Activated naive CD8-positive, alpha-beta T cell treated with anti-CD3 and anti-CD28 coated beads for 36 hours (primary cell): ENCODE data around the gene RBCK1. TPM values are rescaled to one million over a fixed set of nuclear protein-coding genes. Genes with fewer than 3 reads are reported as not detected.

Experiments
- DNase-seq: peaks from one replicate; pipeline ENCODE4 v3.0.0; 2021
- H3K27ac Mint-ChIP-seq: one replicate; pipeline ENCODE4 v1.8.0; 2022; ENCODE audit warnings: mild to moderate bottlenecking, moderate library complexity, mixed read lengths
- H3K27me3 Mint-ChIP-seq: one replicate; pipeline ENCODE4 v1.8.0; 2022; ENCODE audit warnings: mild to moderate bottlenecking, mixed read lengths
- H3K36me3 Mint-ChIP-seq: one replicate; pipeline ENCODE4 v1.8.0; 2021; ENCODE audit warnings: mild to moderate bottlenecking, mixed read lengths
- H3K4me1 Mint-ChIP-seq: one replicate; pipeline ENCODE4 v1.8.0; 2021; ENCODE audit warnings: mixed read lengths
- H3K4me3 Mint-ChIP-seq: one replicate; pipeline ENCODE4 v1.8.0; 2022; ENCODE audit warnings: mild to moderate bottlenecking, moderate library complexity, mixed read lengths
- H3K9me3 Mint-ChIP-seq: one replicate; pipeline ENCODE4 v1.8.0; 2022; ENCODE audit warnings: mixed read lengths
- total RNA-seq, 2 experiments: library from RNA; stranded (reverse); gene quantifications; one replicate each; pipeline ENCODE4 v1.2.3, GENCODE V29; 2021

Gene RBCK1
- total RNA-seq, 2 experiments from 2014 or later: 113 to 115 TPM

DNA sequence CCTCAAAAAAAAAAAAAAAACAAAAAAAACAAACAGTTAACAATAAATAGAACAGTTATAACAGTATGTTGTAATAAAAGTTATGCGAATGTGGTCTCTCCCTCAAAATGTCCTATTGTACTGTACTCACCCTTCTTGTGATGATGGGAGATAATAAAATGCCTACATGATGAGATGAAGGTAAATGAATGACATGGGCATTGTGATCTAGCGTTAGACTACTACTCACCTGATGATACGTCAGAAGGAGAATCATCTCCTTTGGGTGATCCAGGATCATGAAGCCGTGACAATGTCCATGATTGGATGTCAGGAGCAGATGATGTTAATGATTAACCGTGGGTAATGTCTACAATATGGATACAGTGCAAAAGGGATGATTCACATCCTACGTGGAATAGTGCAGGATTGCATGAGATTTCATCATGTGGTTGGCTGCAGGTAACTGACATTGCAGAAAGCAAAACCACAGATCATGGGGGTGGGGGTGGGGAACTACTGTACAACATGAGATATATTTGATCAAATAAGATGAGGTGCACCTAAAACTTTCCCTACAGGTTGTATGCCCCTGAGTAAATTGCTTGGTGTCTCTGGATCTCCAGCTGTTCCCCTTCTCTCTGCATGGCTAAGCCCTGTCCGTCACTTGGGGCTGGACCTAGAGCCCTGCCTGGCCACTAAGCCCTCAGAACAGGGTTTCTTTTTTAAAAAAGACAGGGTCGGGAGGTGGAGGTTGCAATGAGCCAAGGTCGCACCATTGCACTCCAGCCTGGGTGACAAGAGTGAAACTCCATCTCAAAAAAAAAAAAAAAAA, 6.2 kb upstream of the RBCK1 start:
- DNase-seq: no peak
- H3K27me3 Mint-ChIP-seq: no peaks in the 10 kb centered on the region
- peak overlapping the region; percentile 11 for H3K4me3 Mint-ChIP-seq
- no peaks in the 10 kb centered on the region for H3K9me3 Mint-ChIP-seq
- peak overlapping the region; percentile 74 for H3K27ac Mint-ChIP-seq
- H3K36me3 Mint-ChIP-seq: peaks cover 11% of the 10 kb centered on the region
- peaks cover 18% of the 10 kb centered on the region for H3K4me1 Mint-ChIP-seq

DNA sequence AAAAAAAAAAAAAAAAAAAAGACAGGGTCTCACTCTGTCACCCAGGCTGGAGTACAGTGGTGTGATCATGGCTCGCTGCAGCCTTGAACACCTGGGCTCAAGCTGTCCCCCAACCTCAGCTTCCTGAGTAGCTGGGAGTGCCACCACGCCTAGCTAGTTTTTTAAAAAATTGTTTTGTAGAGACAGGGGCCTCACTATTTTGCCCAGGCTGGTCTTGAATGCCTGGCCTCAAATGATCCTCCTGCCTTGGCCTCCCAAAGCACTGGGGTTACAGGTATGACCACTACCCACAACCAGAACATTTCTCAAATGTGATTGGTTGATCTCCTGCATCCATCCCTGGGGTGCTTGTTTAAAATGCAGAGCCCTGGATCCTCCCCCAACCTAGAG, 5.6 kb upstream of the RBCK1 start:
- Mint-ChIP-seq H3K9me3 (no peaks in the 10 kb centered on the region), H3K36me3 (peaks cover 10% of the 10 kb centered on the region), H3K27me3 (no peaks in the 10 kb centered on the region), H3K27ac (peak overlapping the region; percentile 6), H3K4me3 (no peak overlapping the region), H3K4me1 (peaks cover 23% of the 10 kb centered on the region)
- no peak for DNase-seq

- Mint-ChIP-seq H3K27ac (peak overlapping the region; percentile 6), H3K36me3 (peaks cover 5% of the 10 kb centered on the region), H3K4me3 (no peak overlapping the region), H3K4me1 (peaks cover 23% of the 10 kb centered on the region), H3K27me3 (no peaks in the 10 kb centered on the region), H3K9me3 (no peaks in the 10 kb centered on the region)
- DNase-seq: no peak
Measured at GRCh38 chr20:402898-403581, 5.1 kb upstream of the RBCK1 start.

DNA sequence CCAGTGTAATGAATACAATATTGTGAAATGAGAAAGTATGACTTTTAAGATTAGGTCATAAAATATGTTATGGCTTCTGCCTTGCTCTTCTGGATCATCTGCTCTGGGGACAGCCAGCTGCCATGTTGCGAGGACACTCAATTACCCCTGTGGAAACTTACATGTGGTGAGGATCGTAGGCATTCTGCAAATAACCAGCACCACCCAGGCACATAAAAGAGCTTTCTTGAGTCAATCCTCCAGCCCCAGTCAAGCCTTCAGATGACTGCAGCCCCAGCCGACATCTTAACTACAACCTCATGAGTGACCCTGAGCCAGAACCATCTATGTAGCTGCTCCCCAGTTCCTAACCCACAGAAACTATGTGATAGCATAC, 4.5 kb upstream of the RBCK1 start:
- Mint-ChIP-seq H3K4me1 (peaks cover 23% of the 10 kb centered on the region), H3K27me3 (no peaks in the 10 kb centered on the region), H3K9me3 (no peaks in the 10 kb centered on the region), H3K4me3 (no peak overlapping the region), H3K36me3 (peaks cover 3% of the 10 kb centered on the region), H3K27ac (no peak overlapping the region)
- DNase-seq: no peak

- Mint-ChIP-seq H3K4me3 (no peak overlapping the region), H3K4me1 (peaks cover 23% of the 10 kb centered on the region), H3K9me3 (no peaks in the 10 kb centered on the region), H3K36me3 (peaks cover 6% of the 10 kb centered on the region), H3K27me3 (no peaks in the 10 kb centered on the region), H3K27ac (no peak overlapping the region)
- no peak for DNase-seq
Measured at GRCh38 chr20:404088-404487, 4.0 kb upstream of the RBCK1 start.

GRCh38 chr20:406200-407132, 1.6 kb upstream of the RBCK1 start:
- Mint-ChIP-seq H3K36me3 (peaks cover 29% of the 10 kb centered on the region), H3K27me3 (no peaks in the 10 kb centered on the region), H3K4me3 (peak overlapping the region; percentile 84), H3K27ac (peak overlapping the region; percentile 86), H3K9me3 (no peaks in the 10 kb centered on the region), H3K4me1 (peaks cover 28% of the 10 kb centered on the region)
- DNase-seq: no peak

GRCh38 chr20:407133-407952, 756 bp upstream of the RBCK1 start:
- Mint-ChIP-seq H3K9me3 (peaks cover 4% of the 10 kb centered on the region), H3K36me3 (peaks cover 38% of the 10 kb centered on the region), H3K27me3 (no peaks in the 10 kb centered on the region), H3K4me1 (peaks cover 28% of the 10 kb centered on the region), H3K4me3 (peak overlapping the region; percentile 84), H3K27ac (peak overlapping the region; percentile 86)
- DNase-seq: peak; percentile 77

GRCh38 chr20:408843-409696, 971 bp downstream of the RBCK1 start:
- peak; percentile 39 for DNase-seq
- peaks cover 40% of the 10 kb centered on the region for H3K4me1 Mint-ChIP-seq

GRCh38 chr20:409697-410559, 1.8 kb downstream of the RBCK1 start:
- H3K27me3 Mint-ChIP-seq: no peaks in the 10 kb centered on the region
- peaks cover 44% of the 10 kb centered on the region for H3K4me1 Mint-ChIP-seq

More at GRCh38 chr20:408843-409696, 971 bp downstream of the RBCK1 start:
- Mint-ChIP-seq H3K9me3 (peaks cover 4% of the 10 kb centered on the region), H3K27me3 (no peaks in the 10 kb centered on the region), H3K36me3 (peaks cover 54% of the 10 kb centered on the region), H3K27ac (peak overlapping the region; percentile 93), H3K4me3 (peak overlapping the region; percentile 88)

GRCh38 chr20:412081-412480, 4.0 kb downstream of the RBCK1 start:
- no peak for DNase-seq
- H3K27ac Mint-ChIP-seq: no peak overlapping the region
- H3K4me3 Mint-ChIP-seq: no peak overlapping the region
- H3K36me3 Mint-ChIP-seq: peaks cover 64% of the 10 kb centered on the region
- peaks cover 4% of the 10 kb centered on the region for H3K9me3 Mint-ChIP-seq
- H3K27me3 Mint-ChIP-seq: no peaks in the 10 kb centered on the region
- peaks cover 53% of the 10 kb centered on the region for H3K4me1 Mint-ChIP-seq

More at GRCh38 chr20:409697-410559, 1.8 kb downstream of the RBCK1 start:
- H3K4me3 Mint-ChIP-seq: peak overlapping the region; percentile 88
- H3K36me3 Mint-ChIP-seq: peaks cover 54% of the 10 kb centered on the region
- DNase-seq: no peak
- peaks cover 4% of the 10 kb centered on the region for H3K9me3 Mint-ChIP-seq
- peak overlapping the region; percentile 93 for H3K27ac Mint-ChIP-seq

GRCh38 chr20:414161-414560, 6.1 kb downstream of the RBCK1 start:
- Mint-ChIP-seq H3K36me3 (peaks cover 62% of the 10 kb centered on the region), H3K27me3 (no peaks in the 10 kb centered on the region), H3K9me3 (peaks cover 4% of the 10 kb centered on the region), H3K27ac (no peak overlapping the region), H3K4me3 (no peak overlapping the region), H3K4me1 (peaks cover 50% of the 10 kb centered on the region)
- no peak for DNase-seq

DNA sequence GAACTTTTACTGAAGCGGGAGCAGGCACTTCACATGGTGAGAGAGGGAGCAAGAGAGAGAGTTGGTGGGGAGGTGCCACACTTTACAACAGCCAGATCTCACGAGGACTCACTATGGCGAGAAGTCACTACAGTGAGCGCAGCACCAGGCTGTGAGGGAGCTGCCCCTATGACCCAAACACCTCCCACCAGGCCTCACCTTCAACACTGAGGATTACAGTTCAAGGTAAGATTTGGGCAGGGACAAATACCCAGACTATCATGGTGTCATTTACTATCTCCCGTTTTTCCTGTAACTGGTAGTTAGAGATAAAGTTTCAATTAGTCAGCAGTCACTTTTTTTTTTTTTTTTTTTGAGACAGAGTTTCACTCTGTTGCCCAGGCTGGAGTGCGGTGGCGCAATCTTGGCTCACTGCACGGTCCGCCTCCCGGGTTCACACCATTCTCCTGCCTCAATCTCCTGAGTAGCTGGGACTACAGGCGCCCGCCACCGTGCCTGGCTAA, 7.8 kb downstream of the RBCK1 start:
- peaks cover 39% of the 10 kb centered on the region for H3K4me1 Mint-ChIP-seq
- no peak overlapping the region for H3K27ac Mint-ChIP-seq
- H3K4me3 Mint-ChIP-seq: no peak overlapping the region
- DNase-seq: no peak
- peaks cover 4% of the 10 kb centered on the region for H3K9me3 Mint-ChIP-seq
- H3K36me3 Mint-ChIP-seq: peaks cover 51% of the 10 kb centered on the region
- H3K27me3 Mint-ChIP-seq: no peaks in the 10 kb centered on the region
